Measurements from ENCODE around the gene RAP1A.
"Not testable (repeated sequence)": the region's sequence is repeated elsewhere in the genome, so short reads cannot be mapped to it uniquely, and the experiment has no call there.

Gene RAP1A

DNA sequence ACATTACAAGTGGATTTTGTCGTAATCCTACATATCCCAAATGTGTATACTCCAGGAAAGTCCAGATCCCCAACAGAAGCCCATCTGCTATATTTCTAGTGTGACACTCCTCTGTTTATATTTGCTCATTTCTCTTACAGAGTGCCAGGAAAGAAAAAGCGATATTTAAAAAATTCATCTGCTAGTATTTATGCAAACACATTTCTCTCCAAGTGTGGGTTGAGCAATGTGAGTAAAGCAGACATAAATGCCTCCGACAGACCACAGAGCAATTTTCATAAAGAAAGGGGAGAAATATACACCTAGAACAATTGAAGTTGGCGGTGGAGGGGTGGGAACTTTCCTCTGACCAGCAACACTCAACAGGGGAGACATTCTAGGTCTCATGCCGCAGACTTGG is 22.2 kb upstream of the RAP1A start:
- DNase-seq (ENCODE audit: low read depth in 2 of 2): no peak

DNA sequence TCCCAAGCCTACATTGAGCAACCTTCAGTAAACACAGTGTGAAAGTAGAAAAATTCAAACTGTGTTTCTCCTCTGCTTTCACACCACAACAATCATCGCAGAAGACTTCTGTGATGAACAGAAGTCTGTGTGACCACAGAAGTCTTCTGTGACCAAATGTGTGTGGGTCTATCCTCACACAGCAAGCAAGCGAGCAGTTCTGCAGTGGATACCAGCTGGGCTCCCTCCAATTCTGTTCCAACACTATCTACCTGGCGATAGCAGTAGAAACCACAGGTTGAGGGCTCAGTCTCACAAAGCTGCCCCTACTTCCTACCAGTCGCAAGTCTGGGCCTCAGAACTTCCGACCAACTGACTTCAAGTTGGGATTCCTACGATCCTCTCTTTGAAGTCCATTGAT is 21.0 kb upstream of the RAP1A start:
- DNase-seq (ENCODE audit: low read depth in 2 of 2): no peak

DNA sequence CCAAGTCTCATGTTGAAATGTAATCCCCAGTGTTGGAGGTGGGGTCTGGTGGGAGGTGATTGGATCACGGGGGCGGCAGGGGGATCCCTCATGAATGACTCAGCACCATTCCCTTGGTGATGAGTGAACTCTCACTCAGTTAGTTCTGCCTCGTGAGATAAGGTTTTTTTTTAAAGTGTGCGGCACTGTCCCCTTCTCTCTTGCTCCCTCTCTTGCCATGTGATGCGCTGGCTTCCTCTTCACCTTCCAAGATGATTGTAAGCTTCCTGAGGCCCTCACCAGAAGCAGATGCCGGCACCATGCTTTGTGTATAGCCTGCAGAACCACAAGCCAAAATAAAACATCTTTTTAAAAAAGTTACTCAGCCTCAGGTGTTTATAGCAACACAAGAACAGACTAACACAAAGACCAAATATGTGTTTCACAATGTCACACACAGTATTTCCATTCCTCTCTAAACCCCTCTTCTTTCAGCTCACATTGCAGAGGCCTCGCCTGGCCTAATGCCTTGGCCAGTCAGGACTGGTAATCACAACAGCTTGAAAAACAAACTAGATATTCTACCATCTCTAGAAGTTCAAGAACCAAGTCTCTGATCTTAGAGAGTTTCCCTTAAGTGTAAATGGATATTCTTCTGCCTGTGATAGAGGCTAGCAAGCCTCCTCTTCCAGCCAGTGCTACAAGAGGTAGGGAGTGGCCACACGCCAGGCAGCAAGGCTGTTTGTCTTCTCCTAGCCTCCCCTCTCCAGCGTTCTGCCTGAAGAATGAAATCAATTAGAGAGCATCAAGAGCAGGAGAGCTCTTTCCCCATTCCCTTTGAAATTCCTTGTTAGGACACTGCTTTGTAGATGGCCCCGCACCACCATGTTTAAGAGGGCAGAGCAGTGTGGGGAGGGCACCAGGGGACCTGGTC is 19.6 kb upstream of the RAP1A start:
- DNase-seq (ENCODE audit: low read depth in 2 of 2): no peak

DNA sequence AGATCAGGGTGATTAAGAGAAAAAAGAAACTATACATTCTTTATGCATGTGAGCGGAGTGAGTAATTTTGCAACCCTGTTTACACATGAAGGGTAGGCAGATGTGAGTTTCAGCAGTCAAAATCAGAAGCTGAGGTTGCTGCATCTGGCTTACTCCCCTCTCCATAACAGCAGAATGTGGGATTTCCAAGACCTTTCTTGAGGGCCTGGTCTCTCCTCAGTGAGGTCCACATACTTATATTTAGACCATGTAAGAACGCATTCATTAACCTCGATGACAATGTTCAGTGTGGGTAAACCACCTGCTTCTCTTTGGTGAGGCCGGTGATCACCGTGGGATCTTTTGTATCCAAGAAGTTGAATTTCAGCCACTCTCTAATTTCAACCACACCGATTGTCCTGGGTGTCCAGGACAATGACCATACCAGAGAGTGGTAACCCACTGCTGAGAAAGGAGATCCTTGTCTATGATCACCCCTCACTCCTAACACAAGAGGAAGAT is 18.7 kb upstream of the RAP1A start:
- no peak for DNase-seq (ENCODE audit: low read depth in 2 of 2)

DNA sequence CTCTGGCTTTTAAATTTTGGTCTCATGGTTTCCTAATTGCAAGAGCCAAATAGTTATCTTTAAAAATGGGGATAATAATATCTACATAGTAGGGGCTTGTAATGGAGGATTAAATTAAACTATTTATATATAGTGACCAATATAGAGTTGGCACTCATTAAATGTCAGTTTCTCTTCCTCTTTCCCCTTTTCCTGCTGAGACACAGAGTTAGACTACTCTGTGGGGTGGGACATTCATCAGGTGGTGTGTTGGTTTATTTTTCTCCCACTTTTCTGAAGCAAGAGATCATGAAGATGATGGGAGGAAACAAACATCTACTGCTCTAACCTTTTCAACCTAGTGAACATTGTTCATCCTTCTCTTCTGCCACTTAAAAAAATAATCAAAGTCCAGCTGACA is 17.3 kb upstream of the RAP1A start:
- DNase-seq (ENCODE audit: low read depth in 2 of 2): no peak

DNA sequence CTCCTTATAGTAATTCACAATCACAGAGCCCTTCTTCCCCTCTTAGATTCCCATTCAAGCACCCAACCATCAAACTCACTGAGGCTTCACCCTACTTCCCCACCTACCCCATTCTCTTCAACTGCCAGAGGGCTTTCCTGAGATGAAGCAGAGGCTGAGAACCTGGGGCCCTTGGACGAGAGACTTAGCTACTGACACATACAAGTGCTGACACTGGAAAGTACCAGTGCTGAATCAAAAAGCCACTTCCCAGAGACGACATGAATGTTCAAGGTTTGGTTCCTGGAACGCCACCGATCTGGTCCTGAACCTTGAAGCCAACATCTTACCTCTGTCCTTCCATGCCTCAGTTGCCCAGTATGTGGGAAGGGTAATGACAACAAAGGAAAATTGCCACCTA is 16.6 kb upstream of the RAP1A start:
- DNase-seq (ENCODE audit: low read depth in 2 of 2): no peak

DNA sequence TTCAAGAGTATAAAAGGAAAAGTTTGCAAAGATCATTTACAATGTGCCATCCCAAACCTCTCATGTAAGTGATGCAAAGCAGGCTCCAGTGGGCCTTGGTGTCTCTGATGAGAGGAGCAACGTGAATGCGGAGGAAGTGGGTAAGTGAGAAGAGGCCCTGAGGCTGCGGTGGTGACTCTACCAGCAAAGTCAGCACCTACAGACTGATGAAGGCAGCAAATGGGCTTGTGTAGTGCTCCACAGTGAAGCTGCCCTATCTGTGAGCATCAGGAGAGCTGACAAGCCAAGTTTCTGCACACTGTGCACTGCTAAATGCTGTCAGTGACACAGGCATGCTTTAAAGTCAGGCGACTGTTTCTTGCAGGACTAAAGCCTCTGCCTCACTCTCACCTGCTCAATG is 15.6 kb upstream of the RAP1A start:
- DNase-seq (ENCODE audit: low read depth in 2 of 2): peak; percentile 50 to 62

DNA sequence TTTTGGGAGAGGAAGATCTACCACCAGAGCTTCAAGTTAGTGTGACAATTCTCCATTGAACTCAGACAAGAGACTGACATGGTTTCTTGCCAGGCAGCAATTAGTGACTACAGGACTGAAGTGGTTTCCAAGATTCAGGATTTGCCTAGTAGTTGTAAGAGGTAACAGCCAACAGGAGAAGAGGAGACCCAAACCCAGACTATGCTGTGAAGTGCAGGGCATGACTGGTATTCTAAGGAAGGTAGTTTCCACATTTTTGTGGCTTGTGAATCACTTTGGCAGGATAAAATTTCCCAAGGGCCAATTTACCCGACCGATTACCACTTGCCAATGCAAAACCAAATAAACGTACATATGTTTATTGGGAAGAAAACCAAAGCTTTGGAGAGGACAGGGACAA is 14.7 kb upstream of the RAP1A start:
- DNase-seq (ENCODE audit: low read depth in 2 of 2): no peak

DNA sequence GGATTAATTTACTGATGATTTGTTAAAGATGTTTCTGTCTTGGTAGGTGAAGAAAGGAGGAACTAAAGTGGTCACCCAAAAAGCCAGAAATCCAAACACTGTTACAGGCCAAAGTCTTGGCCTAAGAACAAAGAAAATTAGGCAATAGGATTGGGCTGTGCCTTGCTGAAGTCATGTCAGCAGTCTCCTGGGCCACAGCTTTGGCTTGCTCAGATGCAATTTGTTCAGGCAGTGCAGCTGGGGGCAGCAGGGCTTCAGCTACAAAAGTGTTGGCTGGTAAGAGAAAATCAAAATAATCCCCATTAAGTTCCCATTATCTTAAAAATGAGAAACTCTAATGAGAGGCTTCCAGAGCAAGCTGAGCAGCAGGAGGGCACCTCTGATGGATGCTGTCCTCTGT is 14.0 kb upstream of the RAP1A start:
- no peak for DNase-seq (ENCODE audit: low read depth in 2 of 2)

DNA sequence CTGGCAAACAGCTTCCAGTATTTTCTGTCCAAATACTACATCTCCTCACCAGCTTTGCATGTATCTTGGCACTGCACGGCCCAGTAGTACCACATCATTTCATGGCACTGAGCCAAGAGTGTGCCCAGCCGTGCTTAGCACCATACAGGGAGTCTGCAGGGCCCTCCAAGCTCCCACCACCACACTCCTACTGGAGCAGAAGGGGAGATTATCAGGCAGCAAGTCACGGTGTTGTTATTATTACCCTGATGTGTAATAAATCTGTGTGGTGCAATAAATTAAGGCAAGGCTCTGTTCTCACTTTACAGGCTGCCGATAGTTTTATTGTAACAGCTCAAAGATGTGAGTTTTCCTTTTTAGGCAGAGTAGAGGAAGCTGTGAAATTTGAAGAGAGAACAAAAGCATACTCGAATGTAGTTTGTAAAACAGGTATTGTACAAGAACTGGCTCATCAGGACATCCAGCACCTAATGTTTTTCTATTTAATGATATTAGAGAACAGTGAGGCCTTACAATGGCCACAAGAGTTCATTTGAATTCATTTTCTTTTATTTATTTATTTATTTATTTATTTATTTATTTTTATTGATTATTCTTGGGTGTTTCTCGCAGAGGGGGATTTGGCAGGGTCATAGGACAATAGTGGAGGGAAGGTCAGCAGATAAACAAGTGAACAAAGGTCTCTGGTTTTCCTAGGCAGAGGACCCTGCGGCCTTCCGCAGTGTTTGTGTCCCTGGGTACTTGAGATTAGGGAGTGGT is 13.0 kb upstream of the RAP1A start:
- DNase-seq (ENCODE audit: low read depth in 2 of 2): not testable (repeated sequence)

DNA sequence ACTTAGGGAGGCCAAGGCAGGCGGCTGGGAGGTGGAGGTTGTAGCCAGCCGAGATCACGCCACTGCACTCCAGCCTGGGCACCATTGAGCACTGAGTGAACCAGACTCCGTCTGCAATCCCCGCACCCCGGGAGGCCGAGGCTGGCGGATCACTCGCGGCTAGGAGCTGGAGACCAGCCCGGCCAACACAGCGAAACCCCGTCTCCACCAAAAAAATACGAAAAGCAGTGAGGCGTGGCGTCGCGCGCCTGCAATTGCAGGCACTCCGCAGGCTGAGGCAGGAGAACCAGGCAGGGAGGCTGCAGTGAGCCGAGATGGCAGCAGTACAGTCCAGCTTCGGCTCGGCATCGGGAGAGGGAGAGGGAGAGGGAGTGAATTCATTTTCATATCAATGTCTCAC is 11.1 kb upstream of the RAP1A start:
- DNase-seq (ENCODE audit: low read depth in 2 of 2): not testable (repeated sequence)

DNA sequence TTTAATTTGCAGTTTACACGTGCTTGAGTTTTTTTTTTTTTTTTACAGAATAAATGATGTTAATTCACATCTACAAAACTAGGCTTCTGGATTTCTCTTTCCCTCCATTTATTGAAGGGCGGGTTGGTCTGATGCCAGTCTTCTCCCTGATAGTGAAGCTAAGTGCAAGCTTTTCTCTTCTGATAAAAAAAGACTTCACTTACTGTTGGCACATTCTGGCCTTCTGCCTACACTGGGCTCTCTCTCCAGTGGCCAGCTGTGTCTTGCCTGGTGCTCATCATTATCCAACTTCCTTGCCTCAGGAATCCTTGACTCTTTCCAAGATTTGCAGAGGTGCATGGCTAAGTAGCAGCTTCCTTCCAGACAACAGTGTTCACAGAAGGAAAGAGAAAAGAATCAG is 7.6 kb upstream of the RAP1A start:
- DNase-seq (ENCODE audit: low read depth in 2 of 2): no peak

DNA sequence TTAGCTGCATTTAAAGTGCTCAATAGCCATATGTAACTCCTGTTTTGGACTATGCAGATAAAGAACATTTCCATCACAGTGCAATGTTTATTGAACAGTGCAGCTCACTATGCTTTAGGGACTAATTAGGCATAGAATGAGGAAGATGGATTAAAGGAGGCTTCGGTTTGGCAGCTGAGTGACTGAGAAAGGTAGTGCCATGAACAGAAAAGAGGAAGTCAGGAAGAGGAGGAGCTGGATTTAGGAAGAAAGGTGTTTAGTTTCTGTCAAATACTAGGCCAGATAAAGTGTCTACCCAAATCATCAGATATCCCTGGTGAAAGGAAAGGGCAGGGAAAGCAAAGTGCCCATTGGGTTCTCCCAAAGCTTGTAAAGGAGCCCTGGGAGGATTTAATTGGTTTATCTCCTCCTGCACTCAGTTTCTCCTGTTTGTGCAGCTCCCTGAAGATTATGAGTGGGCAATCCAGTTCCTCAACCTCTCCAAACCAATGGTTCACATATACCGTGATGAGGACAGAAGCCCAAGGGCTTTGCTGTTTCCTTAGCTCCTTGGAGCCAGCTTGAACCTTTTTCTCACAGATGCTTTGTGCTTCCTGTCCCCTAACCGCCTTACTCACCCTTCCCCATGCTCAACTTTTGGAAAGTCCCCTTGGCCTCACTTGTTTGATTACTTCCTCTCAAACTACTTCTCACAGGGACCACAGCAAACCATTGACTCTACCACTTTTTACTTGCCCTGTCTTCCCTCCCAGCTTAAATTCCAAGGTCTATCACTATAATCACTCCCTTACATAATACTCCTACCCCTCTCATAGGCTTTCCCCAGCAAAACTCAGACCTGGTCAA is 3.5 kb upstream of the RAP1A start:
- no peak for DNase-seq (ENCODE audit: low read depth in 2 of 2)

DNA sequence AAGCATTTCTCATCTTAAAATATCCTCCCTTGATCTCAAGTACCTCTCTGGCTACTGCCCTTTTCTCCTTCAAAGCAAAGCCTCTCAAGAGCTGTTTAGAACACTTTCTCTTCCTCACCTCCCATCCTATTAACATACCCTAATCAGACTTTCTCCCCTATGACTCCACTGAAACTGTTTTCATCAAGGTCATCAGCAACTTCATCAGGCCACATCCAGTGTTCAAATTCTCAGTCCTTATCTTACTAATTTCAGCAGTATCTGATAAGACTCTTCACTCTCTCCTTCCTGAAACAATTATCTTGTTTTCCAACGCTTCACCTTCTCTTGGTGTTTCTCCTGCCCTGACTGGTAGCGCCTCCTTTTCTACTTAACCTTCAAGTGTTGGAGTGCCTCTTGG is 1.5 kb upstream of the RAP1A start:
- no peak for DNase-seq (ENCODE audit: low read depth in 2 of 2)

DNA sequence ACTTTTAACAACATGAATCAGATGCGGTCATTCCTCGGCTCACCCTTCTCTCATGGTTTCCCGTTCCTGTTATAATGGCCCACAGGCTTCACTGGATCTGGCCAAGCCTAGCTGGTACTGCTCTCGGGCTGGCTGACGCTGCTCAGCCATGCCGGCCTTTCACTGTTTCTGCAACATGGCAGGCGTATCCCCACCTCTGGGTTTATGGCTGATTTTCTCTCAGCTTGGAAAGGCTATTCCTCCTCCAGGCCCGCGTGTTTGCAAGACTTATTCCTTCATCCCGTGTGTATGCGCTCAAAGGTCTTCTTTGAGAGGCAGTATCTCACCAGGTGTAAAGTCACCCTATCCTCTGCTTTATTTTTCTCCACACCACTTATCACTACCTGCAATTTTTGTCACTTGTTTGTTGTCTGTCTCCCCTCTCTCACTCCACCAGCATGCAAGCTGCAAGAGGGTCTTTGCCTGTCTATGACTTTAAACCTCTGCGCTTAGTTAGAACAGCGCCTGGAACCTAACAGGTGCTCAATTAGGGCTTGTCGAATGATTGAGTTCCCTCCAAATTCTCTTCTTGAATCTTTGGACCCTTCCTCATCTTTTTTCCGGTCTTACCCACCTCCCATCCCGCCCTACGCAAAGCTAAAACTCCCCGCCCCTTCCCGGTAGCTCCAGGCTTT is 491 bp upstream of the RAP1A start:
- no peak for DNase-seq (ENCODE audit: low read depth in 2 of 2)

DNA sequence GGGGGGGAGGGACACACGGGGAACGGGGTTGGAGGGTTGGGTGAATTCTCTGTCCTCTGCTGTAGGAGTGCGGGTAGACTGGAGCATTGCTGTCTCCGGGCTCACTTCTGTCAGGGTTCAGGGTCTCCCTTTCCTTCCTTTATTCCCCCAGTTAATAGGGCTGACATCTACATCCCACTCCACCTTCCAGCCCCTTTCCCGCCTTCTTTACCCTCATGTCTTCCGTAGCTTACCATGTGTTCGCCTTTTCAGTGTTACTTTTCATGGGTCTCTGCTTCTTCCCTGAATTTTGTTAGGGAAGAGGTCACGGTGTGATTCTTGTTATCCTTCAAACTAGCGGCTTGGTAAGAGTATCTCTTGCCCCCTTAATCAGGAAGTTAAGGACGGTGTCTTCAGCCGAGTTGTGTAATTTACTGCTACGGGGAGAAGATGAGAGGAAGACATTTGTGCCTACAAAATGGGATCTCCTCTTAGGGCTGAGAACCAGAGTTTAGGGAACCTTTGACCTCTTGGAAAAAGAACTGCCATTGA is 917 bp downstream of the RAP1A start:
- DNase-seq (ENCODE audit: low read depth in 2 of 2): no peak

DNA sequence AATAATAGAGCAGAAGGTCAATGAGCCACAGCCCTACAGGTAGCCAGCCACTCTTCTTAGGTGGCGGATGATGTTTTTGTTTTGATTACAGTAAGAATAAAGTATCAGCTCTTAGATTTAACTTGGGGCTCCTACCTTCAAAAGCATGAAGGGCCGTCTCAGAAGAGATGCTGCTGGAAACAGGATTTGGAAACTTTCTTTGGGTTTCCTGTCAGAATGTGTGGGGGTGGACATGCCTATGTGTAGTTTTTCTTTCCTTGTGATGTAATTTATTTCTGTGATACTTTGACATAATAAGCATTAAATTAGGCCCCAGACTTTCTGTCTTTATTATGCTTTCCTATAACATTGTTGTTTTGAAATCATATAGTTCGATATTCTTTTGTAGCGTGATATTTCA is 1.5 kb downstream of the RAP1A start:
- DNase-seq (ENCODE audit: low read depth in 2 of 2): no peak

DNA sequence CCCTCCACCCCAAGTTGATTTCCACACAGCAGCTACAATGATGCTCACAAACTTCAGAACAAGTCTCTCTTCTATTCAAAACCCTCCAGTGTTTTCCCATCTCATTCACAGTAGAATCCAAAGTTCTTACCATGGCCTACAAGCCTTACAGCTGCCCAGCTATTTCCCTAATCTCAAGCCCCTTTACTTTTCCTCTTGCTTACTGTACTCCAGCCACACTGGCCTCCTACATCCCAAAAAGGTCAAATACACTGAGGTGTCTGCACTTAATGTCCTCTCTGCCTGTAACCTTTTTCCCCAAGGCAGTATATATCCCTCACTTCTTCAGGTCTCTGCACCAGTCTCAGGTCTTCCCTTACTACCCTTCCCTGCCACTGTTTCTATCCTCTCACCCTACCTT is 2.6 kb downstream of the RAP1A start:
- no peak for DNase-seq (ENCODE audit: low read depth in 2 of 2)

DNA sequence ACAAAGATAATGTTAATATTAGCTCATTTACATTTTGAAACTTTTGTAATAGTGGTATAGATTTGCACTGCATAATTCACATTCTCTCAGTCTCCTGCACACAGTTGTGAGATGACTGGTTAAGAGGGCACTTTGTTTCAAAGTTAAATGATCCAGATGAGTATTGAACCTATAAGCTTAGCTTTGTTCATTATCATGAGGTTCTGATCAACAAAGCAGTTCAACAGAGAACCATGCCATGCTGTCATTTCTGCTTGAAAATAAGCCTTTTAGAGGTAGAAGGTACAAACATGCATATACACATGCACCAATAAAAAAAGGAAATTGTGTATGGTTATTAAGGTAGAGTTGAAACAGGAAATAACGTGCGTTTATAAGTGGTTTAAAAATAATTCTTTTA is 4.8 kb downstream of the RAP1A start:
- no peak for DNase-seq (ENCODE audit: low read depth in 2 of 2)

DNA sequence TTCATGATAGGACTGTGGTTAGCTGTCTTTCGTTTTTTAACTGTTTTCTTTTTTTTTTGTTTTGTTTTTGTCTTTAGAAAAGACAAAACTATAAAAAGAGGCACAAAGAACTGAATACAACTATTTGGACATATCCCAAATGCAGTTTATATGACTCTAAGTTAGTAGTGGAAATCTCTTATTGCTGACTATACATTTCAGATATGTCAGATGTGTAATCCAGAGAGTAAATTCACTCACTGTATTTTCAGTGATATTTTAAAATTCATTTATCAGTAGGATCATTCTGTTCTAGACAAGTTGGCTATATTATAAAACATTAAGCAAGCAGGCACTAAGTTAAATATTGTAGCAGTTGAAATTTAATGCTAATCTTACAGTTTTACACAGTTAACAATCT is 5.7 kb downstream of the RAP1A start:
- DNase-seq (ENCODE audit: low read depth in 2 of 2): no peak

DNA sequence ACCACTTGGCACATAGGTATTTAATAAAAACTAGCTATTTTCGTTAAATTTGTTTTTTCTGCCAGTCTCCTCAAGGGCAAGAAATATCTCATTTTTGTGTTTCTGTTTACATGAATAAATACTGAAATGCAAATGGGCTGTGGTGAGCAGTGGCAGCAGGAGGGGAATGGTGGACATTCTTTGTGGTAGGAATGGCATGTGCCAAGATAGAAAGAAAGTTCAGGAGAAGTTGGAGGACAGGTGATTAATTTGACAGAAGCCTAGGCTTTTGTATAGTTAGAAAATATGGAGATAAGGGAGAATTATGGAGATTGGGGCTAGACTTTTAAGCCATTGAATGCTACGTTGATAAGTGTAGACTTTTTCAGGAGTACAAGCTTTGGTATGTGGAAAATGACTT is 8.6 kb downstream of the RAP1A start:
- DNase-seq (ENCODE audit: low read depth in 2 of 2): no peak

All from activated CD4-positive, alpha-beta T cell treated with anti-CD3 and anti-CD28 coated beads for 24 hours (primary cell).